Loucy (cell line): Measurements from ENCODE around the gene CNTNAP2.

Experiments used
- CTCF ChIP-seq: fragments of 200-600 bp; sonication (generic); conservative IDR thresholded peaks from 2 replicates; pipeline ENCODE4 v1.5.1; 2014; ENCODE audit warnings: mild to moderate bottlenecking, antibody characterized with exemption, low read length
- EZH2phosphoT487 ChIP-seq: fragments of 200-600 bp; IDR thresholded peaks from 2 replicates; pipeline ENCODE4 v1.6.1; 2018; ENCODE audit warnings: antibody characterized with exemption, mild to moderate bottlenecking, moderate library complexity, borderline replicate concordance

- TF ChIP-seq CTCF (no peak), EZH2phosphoT487 (no peak)
Observed at GRCh38 chr7:146619641-146620040, 503.0 kb downstream of the CNTNAP2 start.
